Measurements from ENCODE around the gene DPP10.

DNA sequence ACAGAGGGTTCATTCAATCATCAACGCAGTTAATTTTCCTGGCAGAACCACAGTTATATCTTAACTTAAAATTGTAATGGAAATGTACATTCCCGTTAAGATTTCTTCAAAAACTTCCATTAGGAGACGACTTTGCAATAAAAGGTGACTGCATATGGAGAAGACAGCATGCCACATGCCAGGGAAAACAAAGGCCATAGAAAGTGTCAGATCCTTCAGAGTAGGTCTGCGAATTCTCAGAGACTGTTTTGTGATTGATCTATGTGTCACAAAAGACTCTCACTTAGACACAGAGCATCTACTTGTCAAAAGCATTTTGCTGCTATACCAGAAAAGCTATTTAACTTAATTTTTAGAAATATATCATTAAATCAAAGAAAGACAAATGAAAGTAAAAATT is 274.6 kb downstream of the DPP10 start:
- TF ChIP-seq, protein P1, sequence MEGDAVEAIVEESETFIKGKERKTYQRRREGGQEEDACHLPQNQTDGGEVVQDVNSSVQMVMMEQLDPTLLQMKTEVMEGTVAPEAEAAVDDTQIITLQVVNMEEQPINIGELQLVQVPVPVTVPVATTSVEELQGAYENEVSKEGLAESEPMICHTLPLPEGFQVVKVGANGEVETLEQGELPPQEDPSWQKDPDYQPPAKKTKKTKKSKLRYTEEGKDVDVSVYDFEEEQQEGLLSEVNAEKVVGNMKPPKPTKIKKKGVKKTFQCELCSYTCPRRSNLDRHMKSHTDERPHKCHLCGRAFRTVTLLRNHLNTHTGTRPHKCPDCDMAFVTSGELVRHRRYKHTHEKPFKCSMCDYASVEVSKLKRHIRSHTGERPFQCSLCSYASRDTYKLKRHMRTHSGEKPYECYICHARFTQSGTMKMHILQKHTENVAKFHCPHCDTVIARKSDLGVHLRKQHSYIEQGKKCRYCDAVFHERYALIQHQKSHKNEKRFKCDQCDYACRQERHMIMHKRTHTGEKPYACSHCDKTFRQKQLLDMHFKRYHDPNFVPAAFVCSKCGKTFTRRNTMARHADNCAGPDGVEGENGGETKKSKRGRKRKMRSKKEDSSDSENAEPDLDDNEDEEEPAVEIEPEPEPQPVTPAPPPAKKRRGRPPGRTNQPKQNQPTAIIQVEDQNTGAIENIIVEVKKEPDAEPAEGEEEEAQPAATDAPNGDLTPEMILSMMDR (IDR thresholded peaks at IDR 0.05; ENCODE audit: low read length), result no peak
- TF ChIP-seq EZH2 (IDR thresholded peaks at IDR 0.05; ENCODE audit: borderline replicate concordance, low read length), result no peak

Measured in OCI-LY1 (cell line).